Mammary epithelial cell (primary cell): Measurements from ENCODE around the gene HS3ST3B1.

Source experiments
- CTCF ChIP-seq, 2 donors: IDR thresholded peaks in 1 of 2; conservative IDR thresholded peaks in 1 of 2; 2 replicates each; pipeline ENCODE4 v1.5.1; 2011 to 2012; ENCODE audit warnings: inconsistent platforms in 2 of 2, low read length in 2 of 2, mild to moderate bottlenecking in 2 of 2, control low read depth in 1 of 2, low read depth in 1 of 2; ENCODE audit not compliant: insufficient read depth in 1 of 2; ENCODE audit errors: extremely low read depth in 1 of 2
- EZH2 ChIP-seq: IDR thresholded peaks from 2 replicates; pipeline ENCODE4 v1.6.1; 2012; ENCODE audit warnings: low read length, inconsistent platforms, borderline replicate concordance

GRCh38 chr17:14261406-14261805 lies 39.5 kb upstream of the HS3ST3B1 start:
- TF ChIP-seq CTCF (conservative IDR thresholded peaks at IDR 0.05 in 1 of 2, IDR thresholded peaks at IDR 0.05 in 1 of 2; ENCODE audit: extremely low read depth in 1 of 2, insufficient read depth in 1 of 2, low read depth in 1 of 2, low read length in 2 of 2) (no peak), EZH2 (no peak)
